Renal cortex interstitium (tissue), 15 donors: Measurements from ENCODE around the gene EMSY. TPM values are rescaled to one million over a fixed set of nuclear protein-coding genes. Genes with fewer than 3 reads are reported as not detected.
"Not testable (repeated sequence)": the region's sequence is repeated elsewhere in the genome, so short reads cannot be mapped to it uniquely, and the experiment has no call there.

ENCODE experiments used
- DNase-seq, 11 donors: peaks; one replicate each; pipeline ENCODE4 v3.0.0-alpha.2; 2013; ENCODE audit warnings: low read depth in 9 of 11, low spot score in 4 of 11; ENCODE audit errors: extremely low read depth in 1 of 11
- long read RNA-seq, 16 experiments: transcript quantifications; one replicate each; lab custom pipeline, GENCODE V29; 2026
- polyA plus RNA-seq, 3 donors: library from polyadenylated mRNA; unstranded; fragments of 120-200 nt; gene quantifications; one replicate each; pipeline ENCODE4 v1.2.1, GENCODE V29; 2013; ENCODE audit not compliant: insufficient read length in 3 of 3

EMSY gene, protein sequence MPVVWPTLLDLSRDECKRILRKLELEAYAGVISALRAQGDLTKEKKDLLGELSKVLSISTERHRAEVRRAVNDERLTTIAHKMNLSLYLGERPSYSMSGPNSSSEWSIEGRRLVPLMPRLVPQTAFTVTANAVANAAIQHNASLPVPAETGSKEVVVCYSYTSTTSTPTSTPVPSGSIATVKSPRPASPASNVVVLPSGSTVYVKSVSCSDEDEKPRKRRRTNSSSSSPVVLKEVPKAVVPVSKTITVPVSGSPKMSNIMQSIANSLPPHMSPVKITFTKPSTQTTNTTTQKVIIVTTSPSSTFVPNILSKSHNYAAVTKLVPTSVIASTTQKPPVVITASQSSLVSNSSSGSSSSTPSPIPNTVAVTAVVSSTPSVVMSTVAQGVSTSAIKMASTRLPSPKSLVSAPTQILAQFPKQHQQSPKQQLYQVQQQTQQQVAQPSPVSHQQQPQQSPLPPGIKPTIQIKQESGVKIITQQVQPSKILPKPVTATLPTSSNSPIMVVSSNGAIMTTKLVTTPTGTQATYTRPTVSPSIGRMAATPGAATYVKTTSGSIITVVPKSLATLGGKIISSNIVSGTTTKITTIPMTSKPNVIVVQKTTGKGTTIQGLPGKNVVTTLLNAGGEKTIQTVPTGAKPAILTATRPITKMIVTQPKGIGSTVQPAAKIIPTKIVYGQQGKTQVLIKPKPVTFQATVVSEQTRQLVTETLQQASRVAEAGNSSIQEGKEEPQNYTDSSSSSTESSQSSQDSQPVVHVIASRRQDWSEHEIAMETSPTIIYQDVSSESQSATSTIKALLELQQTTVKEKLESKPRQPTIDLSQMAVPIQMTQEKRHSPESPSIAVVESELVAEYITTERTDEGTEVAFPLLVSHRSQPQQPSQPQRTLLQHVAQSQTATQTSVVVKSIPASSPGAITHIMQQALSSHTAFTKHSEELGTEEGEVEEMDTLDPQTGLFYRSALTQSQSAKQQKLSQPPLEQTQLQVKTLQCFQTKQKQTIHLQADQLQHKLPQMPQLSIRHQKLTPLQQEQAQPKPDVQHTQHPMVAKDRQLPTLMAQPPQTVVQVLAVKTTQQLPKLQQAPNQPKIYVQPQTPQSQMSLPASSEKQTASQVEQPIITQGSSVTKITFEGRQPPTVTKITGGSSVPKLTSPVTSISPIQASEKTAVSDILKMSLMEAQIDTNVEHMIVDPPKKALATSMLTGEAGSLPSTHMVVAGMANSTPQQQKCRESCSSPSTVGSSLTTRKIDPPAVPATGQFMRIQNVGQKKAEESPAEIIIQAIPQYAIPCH (N-terminal part only)
- polyA plus RNA-seq, result 10 to 100 TPM; 26.6 to 35.9 (median 32.7) TPM
- long read RNA-seq, donor 1, partial matches to known transcripts, result 0 of 4 reads
- long read RNA-seq, donor 1, other reads (novel, unspliced or antisense), result 0 of 4 reads
- long read RNA-seq, donor 2, partial matches to known transcripts, result 0 of 2 reads
- long read RNA-seq, donor 2, other reads (novel, unspliced or antisense), result 0 of 2 reads
- long read RNA-seq, donor 3, partial matches to known transcripts, result 0 of 5 reads
- long read RNA-seq, donor 3, other reads (novel, unspliced or antisense), result 0 of 5 reads
- long read RNA-seq, donor 4, partial matches to known transcripts, result 0 of 5 reads
- long read RNA-seq, donor 4, other reads (novel, unspliced or antisense), result 0 of 5 reads
- long read RNA-seq, donor 5, result 0 reads
- long read RNA-seq, donor 6, partial matches to known transcripts, result 0 of 2 reads
- long read RNA-seq, donor 6, other reads (novel, unspliced or antisense), result 0 of 2 reads
- long read RNA-seq, donor 7, partial matches to known transcripts, result 0 of 5 reads
- long read RNA-seq, donor 7, other reads (novel, unspliced or antisense), result 0 of 5 reads
- long read RNA-seq, donor 8, partial matches to known transcripts, result 10 of 17 reads
- long read RNA-seq, donor 8, other reads (novel, unspliced or antisense), result 0 of 17 reads
- long read RNA-seq, donor 9, partial matches to known transcripts, result 0 of 2 reads
- long read RNA-seq, donor 9, other reads (novel, unspliced or antisense), result 0 of 2 reads
- long read RNA-seq, donor 10, partial matches to known transcripts, result 0 of 4 reads
- long read RNA-seq, donor 10, other reads (novel, unspliced or antisense), result 0 of 4 reads
- long read RNA-seq, donor 11, partial matches to known transcripts, result 0 of 1 reads
- long read RNA-seq, donor 11, other reads (novel, unspliced or antisense), result 0 of 1 reads
- long read RNA-seq, donor 12, partial matches to known transcripts, result 0 of 2 reads
- long read RNA-seq, donor 12, other reads (novel, unspliced or antisense), result 0 of 2 reads
- long read RNA-seq, donor 13, result 0 reads
- long read RNA-seq, donor 14, partial matches to known transcripts, result 0 of 2 reads
- long read RNA-seq, donor 14, other reads (novel, unspliced or antisense), result 0 of 2 reads
- long read RNA-seq, donor 15, partial matches to known transcripts, result 0 of 1 reads
- long read RNA-seq, donor 15, other reads (novel, unspliced or antisense), result 0 of 1 reads
- long read RNA-seq, donor 16, partial matches to known transcripts, result 7 of 13 reads
- long read RNA-seq, donor 16, other reads (novel, unspliced or antisense), result 0 of 13 reads

GRCh38 chr11:76444384-76445120, at the start of gene EMSY:
Gene EMSY (plus strand): TSS chr11:76445018. CDS start chr11:76446939, 1,921 bp downstream.
- peak; percentile 92 to 99 (median 98) for DNase-seq

DNA sequence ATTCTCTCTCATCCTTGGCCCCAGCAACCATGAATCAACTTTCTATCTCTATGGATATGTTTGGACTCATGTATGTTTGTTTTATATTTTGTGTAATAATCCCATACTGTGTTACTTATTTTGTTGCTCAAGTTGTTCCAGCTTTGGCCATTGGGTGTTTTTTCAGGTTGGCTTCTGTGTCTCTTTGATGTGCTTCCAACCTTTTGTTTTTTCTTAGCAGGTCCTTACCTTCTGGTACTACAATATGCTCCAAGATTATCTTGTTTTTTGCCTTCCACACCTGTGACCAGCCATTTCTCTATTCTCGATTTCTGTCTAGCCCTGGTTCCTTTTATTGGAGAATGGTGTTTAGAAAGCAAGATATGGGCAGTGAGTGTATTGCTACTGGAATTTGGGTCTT, 49.5 kb upstream of the EMSY start:
- DNase-seq, result no peak

DNA sequence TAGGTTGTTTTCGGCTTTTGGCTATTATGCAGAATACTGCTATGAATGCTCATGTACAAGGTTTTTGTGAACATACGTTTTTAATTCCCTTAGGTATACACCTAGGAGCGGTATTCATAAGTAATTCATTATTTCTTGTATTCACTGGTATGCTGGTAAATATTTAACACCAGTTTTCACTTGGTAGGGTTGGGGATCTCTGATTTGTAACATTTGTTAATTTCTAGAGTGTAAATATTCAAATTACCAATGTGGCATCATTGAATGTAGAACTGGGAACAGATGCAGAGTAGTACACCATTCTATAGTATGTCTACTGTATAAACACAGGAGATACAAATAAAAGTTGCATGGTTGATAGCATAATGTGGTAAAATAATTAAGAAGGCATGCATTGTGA, 47.4 kb upstream of the EMSY start:
- DNase-seq, result no peak

DNA sequence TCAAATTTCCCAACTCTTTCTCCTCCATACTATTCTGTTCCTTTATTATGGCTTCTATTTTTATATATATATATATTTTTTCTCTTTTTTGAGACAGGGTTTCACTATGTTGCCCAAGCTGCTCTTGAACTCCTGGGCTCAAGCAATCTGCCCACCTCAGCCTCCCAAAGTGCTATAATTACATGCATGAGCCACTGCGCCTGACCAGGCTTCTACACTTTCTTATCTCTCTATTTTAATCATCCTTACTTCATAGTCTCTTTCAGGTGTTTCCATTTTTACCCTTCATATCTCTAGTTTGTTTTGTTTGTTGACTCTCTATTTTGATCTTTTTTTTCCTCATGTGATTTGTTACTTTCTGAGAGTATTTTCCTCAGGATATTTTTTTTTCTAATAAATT, 43.9 kb upstream of the EMSY start:
- no peak for DNase-seq

DNA sequence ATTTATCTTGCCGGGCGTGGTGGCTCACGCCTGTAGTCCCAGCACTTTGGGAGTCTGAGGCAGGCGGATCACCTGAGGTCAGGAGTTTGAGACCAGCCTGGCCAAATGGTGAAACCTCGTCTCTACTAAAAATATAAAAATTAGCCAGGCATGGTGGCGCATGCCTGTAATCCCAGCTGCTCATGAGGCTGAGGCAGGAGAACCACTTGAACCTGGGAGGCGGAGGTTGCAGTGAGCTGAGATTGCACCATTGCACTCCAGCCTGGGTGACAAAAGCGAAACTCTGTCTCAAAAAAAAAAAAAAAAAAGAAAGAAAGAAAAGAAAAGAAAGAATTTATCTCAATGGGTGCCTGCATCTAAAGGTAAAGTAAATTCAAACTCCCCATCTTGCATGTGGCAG, 43.3 kb upstream of the EMSY start:
- not testable (repeated sequence) for DNase-seq

DNA sequence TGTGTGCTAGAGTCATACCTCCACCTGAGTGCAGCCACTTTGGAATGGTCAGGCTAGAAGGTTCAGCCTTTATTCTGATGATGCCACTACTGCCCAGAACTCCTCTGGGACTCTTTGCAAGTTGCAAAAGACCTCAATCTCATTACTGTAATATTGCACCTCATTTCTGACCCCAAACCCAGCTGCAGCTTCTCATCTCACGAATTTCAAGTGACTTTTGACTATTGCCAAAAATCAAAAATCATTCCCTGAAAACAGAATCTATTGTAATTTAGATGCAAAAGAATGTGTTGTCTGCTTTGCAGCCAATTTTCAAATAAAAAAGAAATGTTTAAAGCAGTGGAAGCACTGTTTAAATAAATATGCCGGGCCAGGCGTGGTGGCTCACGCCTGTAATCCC, 38.5 kb upstream of the EMSY start:
- no peak for DNase-seq

DNA sequence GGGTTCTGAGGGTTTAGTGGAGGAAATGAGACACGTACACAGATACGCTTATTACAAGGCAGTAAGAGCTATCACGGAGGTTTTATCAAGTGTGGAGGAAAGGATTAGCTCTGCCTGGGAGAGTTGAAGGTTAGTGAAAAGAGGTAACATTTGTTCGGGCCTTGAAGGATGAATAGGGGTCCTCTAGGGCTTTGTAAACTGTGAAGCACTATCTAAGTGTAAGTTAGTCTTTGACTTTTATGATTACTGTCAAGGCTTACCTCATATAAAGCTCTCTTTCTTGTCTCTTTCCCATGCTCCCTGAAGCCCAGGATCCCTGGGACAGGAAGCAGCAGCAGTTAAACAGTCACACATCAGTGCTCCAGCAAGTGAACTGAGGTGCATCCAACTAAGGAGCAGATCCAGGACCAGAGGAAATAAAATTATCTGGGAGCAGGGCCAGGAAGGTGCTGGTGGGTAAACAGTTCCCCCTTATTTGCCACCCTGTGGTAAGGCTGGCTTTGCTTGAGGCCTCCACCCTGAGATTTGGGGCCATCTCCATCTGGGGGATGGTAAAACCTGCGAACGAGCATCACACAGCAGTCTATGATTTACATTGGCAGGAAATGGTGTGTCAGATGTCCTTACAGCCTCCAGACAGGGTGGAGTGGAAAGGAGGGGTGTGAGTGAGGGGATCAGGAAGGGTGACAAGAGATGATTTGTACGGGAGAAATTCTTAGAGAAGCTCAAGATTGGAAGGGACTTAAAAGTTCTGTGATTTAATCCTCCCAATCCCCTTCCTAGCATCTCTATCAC, 36.5 kb upstream of the EMSY start:
- peak in 5 of 11 donors; percentile 19 to 47 (median 30) for DNase-seq

GRCh38 chr11:76410851-76411357, 33.9 kb upstream of the EMSY start:
- peak; percentile 29 to 75 (median 49) for DNase-seq

DNA sequence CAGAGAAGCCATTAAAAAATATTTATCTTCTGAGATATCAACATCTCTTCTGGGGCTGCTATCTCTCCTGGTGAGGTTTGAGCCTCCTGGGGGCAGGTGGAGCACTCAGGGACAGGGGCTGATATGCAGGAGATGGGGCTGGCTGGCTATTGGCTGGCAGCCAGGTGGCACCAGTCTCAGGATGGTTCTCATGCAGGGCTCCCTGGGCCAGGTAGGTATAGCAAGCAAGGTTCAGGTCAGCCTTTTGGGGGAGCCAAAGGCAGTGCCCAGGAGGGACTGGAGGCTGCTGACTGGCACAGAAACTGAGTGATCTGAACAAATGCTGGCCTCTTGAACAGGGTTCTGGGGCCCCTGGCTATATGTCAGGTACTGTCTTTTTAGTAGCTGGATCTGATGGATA, 29.7 kb upstream of the EMSY start:
- DNase-seq, result no peak

DNA sequence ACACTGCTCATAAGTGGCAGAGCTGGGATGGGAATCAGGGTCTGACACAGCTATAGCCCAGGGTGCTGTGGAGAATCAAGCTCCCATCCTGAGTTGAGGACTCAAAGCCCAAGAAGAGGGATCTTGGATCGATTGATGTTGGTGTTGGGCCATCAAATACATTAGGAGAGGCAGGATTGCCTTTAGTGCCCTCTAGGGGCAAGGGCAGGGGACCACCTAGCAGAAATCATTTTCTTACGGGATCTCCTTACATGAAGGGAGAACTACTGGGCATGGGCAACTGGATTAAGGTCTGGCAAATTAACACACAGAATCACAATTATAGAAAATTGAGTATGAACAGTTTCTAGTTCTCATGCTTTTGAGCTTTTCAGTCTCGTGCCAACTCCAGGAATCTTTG, 24.9 kb upstream of the EMSY start:
- no peak for DNase-seq

GRCh38 chr11:76424379-76424778, 20.4 kb upstream of the EMSY start:
- no peak for DNase-seq

- DNase-seq, result no peak
Observed at GRCh38 chr11:76424891-76425290, 19.9 kb upstream of the EMSY start.

DNA sequence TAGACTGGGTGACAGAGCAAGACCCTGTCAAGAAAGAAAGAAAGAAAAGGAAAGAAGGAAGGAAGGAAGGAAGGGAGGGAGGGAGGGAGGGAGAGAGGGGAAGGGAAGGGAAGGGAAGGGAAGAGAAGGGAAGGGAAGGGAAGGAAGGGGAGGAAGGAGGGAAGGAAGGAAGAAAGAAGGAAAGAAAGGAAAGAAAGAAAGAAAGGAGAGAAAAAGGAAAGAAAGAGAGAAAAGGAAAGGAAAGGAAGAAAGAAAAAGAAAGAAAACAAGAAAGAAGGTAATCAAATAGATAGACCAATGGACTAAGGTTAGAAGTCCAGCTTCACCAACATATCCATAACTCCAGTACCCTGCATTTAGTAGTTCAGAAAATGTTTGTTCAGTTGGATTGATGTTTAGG, 18.2 kb upstream of the EMSY start:
- no peak for DNase-seq

DNA sequence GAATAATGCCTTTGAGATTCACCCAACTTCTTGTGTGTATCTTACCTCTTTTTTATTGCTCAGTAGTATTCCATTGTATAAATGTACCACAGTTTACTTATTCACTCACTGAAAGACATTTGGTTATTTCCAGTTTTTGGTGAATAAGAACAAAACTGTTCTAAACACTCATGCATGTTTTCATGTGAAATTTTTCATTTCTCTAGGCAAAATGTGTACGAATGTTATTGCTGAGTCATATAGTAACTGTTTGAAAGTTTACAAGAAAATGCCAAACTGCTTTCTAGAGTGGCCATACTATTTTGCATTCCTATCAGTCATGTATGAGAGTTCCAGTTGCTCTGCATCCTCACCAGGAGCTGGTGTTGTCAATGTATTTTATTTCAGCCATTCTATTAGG, 8.8 kb upstream of the EMSY start:
- DNase-seq, result no peak
